GM12891 (cell line): ENCODE results near the gene ERP44.

Experiments
- POLR2A ChIP-seq: IDR thresholded peaks from 2 replicates; pipeline ENCODE4 v1.6.1; 2011; ENCODE audit warnings: low read depth, low read length, control low read depth
- POLR2AphosphoS5 ChIP-seq: IDR thresholded peaks from 2 replicates; pipeline ENCODE4 v1.6.1; 2011; ENCODE audit warnings: low read depth, low read length, control low read depth
- POU2F2 ChIP-seq: IDR thresholded peaks from 2 replicates; pipeline ENCODE4 v1.6.1; 2011; ENCODE audit warnings: low read depth, mild to moderate bottlenecking, control low read depth, low read length, moderate library complexity
- SPI1 ChIP-seq: IDR thresholded peaks from 2 replicates; pipeline ENCODE4 v1.6.1; 2011; ENCODE audit warnings: low read depth, low read length, control low read depth
- TAF1 ChIP-seq: IDR thresholded peaks from 2 replicates; pipeline ENCODE4 v1.6.1; 2011; ENCODE audit warnings: low read depth, low read length, control low read depth

GRCh38 chr9:99964336-99964735, 134.5 kb downstream of the ERP44 start:
- TF ChIP-seq POLR2AphosphoS5 = no peak
- TF ChIP-seq POLR2A = no peak
- TF ChIP-seq TAF1 = no peak
- TF ChIP-seq POU2F2 = no peak
- no peak for TF ChIP-seq SPI1
